Measurements from ENCODE around the gene TMIGD2.

GRCh38 chr19:4310247-4311121 is 8.3 kb upstream of the TMIGD2 start:
- no peak for TF ChIP-seq CTCF (IDR thresholded peaks at IDR 0.05)
- no peak for TF ChIP-seq POLR2A (IDR thresholded peaks at IDR 0.05)
